Ovary (tissue), 3 donors: ENCODE results near the gene SRGAP2B.
"Not testable (repeated sequence)": the region's sequence is repeated elsewhere in the genome, so short reads cannot be mapped to it uniquely, and the experiment has no call there.

ENCODE experiments used
- POLR2A ChIP-seq: fragments of 450-650 bp; IDR thresholded peaks from one replicate; pipeline ENCODE4 v1.6.1; 2017; ENCODE audit warnings: antibody characterized with exemption, mild to moderate bottlenecking, moderate library complexity
- TF ChIP-seq, protein P1 (sequence below), 3 donors: fragments of 450-650 bp in 2 of 3; fragments of 200-600 bp in 1 of 3; IDR thresholded peaks; one replicate each; pipeline versions ENCODE4 v1.5.1 to v1.8.0; 2016 to 2022; ENCODE audit warnings: antibody characterized with exemption in 3 of 3, mild to moderate bottlenecking in 1 of 3
- donor health status: DM: no; HTN: no; CAD: no.

- TF ChIP-seq, protein P1, sequence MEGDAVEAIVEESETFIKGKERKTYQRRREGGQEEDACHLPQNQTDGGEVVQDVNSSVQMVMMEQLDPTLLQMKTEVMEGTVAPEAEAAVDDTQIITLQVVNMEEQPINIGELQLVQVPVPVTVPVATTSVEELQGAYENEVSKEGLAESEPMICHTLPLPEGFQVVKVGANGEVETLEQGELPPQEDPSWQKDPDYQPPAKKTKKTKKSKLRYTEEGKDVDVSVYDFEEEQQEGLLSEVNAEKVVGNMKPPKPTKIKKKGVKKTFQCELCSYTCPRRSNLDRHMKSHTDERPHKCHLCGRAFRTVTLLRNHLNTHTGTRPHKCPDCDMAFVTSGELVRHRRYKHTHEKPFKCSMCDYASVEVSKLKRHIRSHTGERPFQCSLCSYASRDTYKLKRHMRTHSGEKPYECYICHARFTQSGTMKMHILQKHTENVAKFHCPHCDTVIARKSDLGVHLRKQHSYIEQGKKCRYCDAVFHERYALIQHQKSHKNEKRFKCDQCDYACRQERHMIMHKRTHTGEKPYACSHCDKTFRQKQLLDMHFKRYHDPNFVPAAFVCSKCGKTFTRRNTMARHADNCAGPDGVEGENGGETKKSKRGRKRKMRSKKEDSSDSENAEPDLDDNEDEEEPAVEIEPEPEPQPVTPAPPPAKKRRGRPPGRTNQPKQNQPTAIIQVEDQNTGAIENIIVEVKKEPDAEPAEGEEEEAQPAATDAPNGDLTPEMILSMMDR (IDR thresholded peaks at IDR 0.05), result not testable (repeated sequence)
- TF ChIP-seq POLR2A, result not testable (repeated sequence)
These were observed 114.0 kb downstream of the SRGAP2B start for GRCh38 chr1:144981157-144981556.
